Neural crest cell (in vitro differentiated cells): ENCODE measurements around the gene CST9. TPM values are rescaled to one million over a fixed set of nuclear protein-coding genes. Genes with fewer than 3 reads are reported as not detected.
A peak's percentile ranks its signal among the peaks of the same experiment; 100 is the strongest.
"Not testable (repeated sequence)": the region's sequence is repeated elsewhere in the genome, so short reads cannot be mapped to it uniquely, and the experiment has no call there.

ENCODE experiments used
- DNase-seq: peaks from one replicate; pipeline ENCODE4 v3.0.0; 2021; ENCODE audit warnings: low read depth, mixed read lengths, low spot score
- H3K27ac Mint-ChIP-seq: one replicate; pipeline ENCODE4 v1.8.0; 2021; ENCODE audit warnings: mild to moderate bottlenecking, mixed read lengths; ENCODE audit not compliant: unreplicated experiment
- H3K27me3 Mint-ChIP-seq: 2 replicates; pipeline ENCODE4 v1.8.0; 2021; ENCODE audit warnings: low read depth, mild to moderate bottlenecking, mixed read lengths
- H3K36me3 Mint-ChIP-seq: 2 replicates; pipeline ENCODE4 v1.8.0; 2021; ENCODE audit warnings: low read depth, mild to moderate bottlenecking, mixed read lengths
- H3K4me1 Mint-ChIP-seq: 2 replicates; pipeline ENCODE4 v1.8.0; 2021; ENCODE audit warnings: mixed read lengths
- H3K4me3 Mint-ChIP-seq: one replicate; pipeline ENCODE4 v1.8.0; 2021; ENCODE audit warnings: mild to moderate bottlenecking, mixed read lengths
- H3K9me3 Mint-ChIP-seq: 2 replicates; pipeline ENCODE4 v1.8.0; 2021; ENCODE audit warnings: mixed read lengths
- total RNA-seq: library from RNA; stranded (reverse); gene quantifications from 2 replicates; pipeline ENCODE4 v1.2.1, GENCODE V29; 2021
- TF ChIP-seq, protein P1 (sequence below): fragments of 200-600 bp; sonication (generic); conservative IDR thresholded peaks from 2 replicates; pipeline ENCODE4 v1.5.0; 2021; ENCODE audit warnings: antibody characterized with exemption, mild to moderate bottlenecking

Gene CST9
- total RNA-seq, 1 donor from 2014 or later = not detected

DNA sequence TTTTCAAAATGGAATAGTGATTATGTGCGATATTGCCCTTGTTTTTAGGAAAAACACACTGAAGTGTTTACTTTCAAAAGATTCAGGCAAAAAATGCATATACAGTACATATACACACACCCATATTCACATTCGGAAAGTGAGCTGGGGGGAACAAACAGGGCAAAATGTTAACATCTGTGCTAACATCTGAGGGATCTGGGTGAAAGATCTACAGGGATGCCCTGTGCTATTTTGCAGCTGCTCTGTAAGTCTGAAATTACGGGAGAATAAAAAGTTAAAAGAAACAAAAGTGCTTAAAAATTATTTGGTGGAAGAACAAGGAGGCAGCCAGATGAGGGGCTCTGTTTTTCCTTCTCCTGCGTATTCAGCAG, 31.2 kb upstream of the CST9 start:
- H3K4me1 Mint-ChIP-seq = peaks cover 25% of the 10 kb centered on the region
- H3K27ac Mint-ChIP-seq = peak overlapping the region; percentile 95
- peak overlapping the region; percentile 97 for H3K4me3 Mint-ChIP-seq
- H3K36me3 Mint-ChIP-seq = no peaks in the 10 kb centered on the region
- H3K9me3 Mint-ChIP-seq = no peaks in the 10 kb centered on the region
- TF ChIP-seq, protein P1, sequence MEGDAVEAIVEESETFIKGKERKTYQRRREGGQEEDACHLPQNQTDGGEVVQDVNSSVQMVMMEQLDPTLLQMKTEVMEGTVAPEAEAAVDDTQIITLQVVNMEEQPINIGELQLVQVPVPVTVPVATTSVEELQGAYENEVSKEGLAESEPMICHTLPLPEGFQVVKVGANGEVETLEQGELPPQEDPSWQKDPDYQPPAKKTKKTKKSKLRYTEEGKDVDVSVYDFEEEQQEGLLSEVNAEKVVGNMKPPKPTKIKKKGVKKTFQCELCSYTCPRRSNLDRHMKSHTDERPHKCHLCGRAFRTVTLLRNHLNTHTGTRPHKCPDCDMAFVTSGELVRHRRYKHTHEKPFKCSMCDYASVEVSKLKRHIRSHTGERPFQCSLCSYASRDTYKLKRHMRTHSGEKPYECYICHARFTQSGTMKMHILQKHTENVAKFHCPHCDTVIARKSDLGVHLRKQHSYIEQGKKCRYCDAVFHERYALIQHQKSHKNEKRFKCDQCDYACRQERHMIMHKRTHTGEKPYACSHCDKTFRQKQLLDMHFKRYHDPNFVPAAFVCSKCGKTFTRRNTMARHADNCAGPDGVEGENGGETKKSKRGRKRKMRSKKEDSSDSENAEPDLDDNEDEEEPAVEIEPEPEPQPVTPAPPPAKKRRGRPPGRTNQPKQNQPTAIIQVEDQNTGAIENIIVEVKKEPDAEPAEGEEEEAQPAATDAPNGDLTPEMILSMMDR = no peak
- H3K27me3 Mint-ChIP-seq = no peaks in the 10 kb centered on the region
- DNase-seq = no peak

DNA sequence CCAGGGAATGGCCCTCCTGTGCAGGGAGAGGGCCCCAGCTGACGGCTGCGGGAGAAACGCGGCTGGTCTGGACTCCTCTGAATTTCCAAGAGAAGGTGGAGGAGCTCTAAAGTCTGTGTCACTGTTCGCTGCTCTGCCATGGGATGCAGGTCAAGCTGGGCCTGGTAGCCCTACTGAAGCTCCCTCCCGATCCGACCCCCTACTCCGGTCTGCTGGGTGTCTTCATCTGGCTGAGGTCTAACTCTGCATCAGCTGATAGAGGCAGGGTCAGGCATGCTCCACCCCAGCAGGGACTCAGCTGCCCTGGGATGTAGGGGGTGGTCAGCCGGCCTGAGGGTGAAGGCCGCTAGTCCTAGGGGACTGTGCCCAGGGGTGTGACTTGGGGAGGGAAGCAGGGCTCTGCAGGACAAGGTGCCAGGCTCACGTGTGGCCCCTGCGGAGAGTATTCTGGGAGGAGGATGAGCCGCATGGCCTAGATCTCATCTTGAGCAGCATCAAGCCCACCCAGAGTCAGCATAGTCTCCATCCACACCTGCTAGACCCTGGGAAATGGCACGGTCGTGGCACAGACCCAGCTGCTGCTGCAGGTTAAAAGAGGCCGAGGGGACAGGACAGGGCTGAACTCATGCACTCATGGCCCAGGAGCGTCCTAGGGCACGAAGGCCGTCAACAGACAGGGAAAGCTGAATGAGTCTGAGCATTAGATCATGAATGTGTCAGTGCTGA, 30.6 kb upstream of the CST9 start:
- Mint-ChIP-seq H3K4me3 (peak overlapping the region; percentile 97), H3K36me3 (no peaks in the 10 kb centered on the region), H3K27me3 (no peaks in the 10 kb centered on the region), H3K9me3 (no peaks in the 10 kb centered on the region), H3K27ac (no peak overlapping the region), H3K4me1 (peaks cover 25% of the 10 kb centered on the region)
- TF ChIP-seq, protein P1 = no peak
- no peak for DNase-seq

DNA sequence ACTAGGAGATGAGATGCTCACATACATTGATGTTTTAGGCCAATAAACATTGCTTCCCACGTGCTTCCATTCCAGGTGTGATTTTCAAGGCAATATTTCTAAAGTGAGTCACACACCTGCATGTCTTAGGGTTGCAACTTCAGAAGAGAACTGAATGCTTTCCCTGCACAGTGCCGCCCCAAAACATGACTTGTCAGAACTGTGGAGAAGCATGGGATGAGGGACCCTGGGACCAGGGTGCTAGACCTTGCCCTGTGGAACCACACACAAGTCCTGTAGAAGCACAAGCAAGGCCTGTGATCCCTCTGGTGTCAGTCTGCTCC, 30.0 kb upstream of the CST9 start:
- H3K9me3 Mint-ChIP-seq, H3K27ac Mint-ChIP-seq, H3K27me3 Mint-ChIP-seq, H3K36me3 Mint-ChIP-seq, DNase-seq: not testable (repeated sequence)
- peak overlapping the region; percentile 64 for H3K4me3 Mint-ChIP-seq
- H3K4me1 Mint-ChIP-seq = peaks cover 25% of the 10 kb centered on the region

- no peaks in the 10 kb centered on the region for H3K9me3 Mint-ChIP-seq
- H3K4me3 Mint-ChIP-seq = peak overlapping the region; percentile 5
- H3K27ac Mint-ChIP-seq = peak overlapping the region; percentile 12
- no peak for DNase-seq
- H3K36me3 Mint-ChIP-seq = peaks cover 2% of the 10 kb centered on the region
- H3K4me1 Mint-ChIP-seq = peaks cover 25% of the 10 kb centered on the region
- TF ChIP-seq, protein P1 = no peak
- no peaks in the 10 kb centered on the region for H3K27me3 Mint-ChIP-seq
Measured at GRCh38 chr20:23634985-23635767, 29.5 kb upstream of the CST9 start.

DNA sequence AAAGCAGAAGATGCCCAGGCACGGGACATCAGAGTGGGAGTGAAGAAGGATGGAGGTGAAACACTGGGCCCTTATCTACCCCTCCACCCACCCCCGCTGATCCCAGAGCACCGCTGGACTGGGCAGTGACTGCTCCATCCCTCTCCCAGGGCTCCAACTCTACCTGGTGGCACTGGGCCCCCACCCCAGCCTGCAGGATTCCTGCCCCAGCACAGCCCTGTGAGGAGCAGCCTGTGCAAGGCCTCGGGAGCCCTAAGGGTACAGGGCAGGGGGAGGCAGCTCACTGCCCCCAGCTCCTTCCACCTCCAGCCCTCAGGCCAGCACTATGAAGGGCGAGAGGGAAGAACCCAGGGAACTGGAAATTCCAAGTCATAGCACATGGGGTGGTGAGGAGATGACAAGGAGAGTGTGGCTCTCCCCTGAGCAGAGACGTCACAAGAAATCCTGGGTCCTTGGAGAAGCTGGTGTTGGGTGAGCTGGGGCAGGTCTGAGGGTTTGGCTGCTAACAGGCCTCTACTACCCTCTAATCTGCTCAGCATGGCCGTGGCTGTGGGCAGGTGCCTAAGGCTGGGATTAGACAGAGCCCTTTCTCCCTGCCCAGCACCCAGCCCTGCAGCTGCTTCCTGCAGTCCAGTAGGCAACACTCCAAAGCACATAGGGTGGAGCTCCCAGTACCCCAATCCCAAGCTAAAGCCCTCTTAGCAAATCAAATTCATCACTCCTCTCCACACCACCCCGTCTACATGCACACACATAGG, 28.5 kb upstream of the CST9 start:
- TF ChIP-seq, protein P1 = no peak
- H3K9me3 Mint-ChIP-seq = no peaks in the 10 kb centered on the region
- peaks cover 25% of the 10 kb centered on the region for H3K4me1 Mint-ChIP-seq
- DNase-seq = no peak
- peak overlapping the region; percentile 50 for H3K4me3 Mint-ChIP-seq
- H3K36me3 Mint-ChIP-seq = peaks cover 2% of the 10 kb centered on the region
- no peaks in the 10 kb centered on the region for H3K27me3 Mint-ChIP-seq
- H3K27ac Mint-ChIP-seq = no peak overlapping the region
